GM23248 (cell line): ENCODE measurements around the gene SIPA1L3. TPM values are rescaled to one million over a fixed set of nuclear protein-coding genes. Genes with fewer than 3 reads are reported as not detected.

ENCODE experiments used
- DNase-seq: peaks from one replicate; pipeline ENCODE4 v3.0.0-alpha.2; 2015
- H2AFZ ChIP-seq: fragments of 200-600 bp; sonication (generic); 2 replicates; pipeline ENCODE4 v1.6.1; 2016; ENCODE audit warnings: antibody characterized with exemption
- H3F3A ChIP-seq: fragments of 200-600 bp; sonication (generic); 2 replicates; pipeline ENCODE4 v1.6.1; 2016; ENCODE audit warnings: mild to moderate bottlenecking, antibody characterized with exemption, mixed run types; ENCODE audit not compliant: insufficient read depth
- H3K27ac ChIP-seq: fragments of 200-600 bp; sonication (generic); 2 replicates; pipeline ENCODE4 v1.5.1; 2016; ENCODE audit warnings: mild to moderate bottlenecking
- H3K27me3 ChIP-seq: fragments of 200-600 bp; sonication (generic); replicated peaks from 2 replicates; pipeline ENCODE4 v1.6.1; 2016; ENCODE audit warnings: mild to moderate bottlenecking; ENCODE audit not compliant: insufficient read depth
- H3K36me3 ChIP-seq: fragments of 200-600 bp; sonication (generic); 2 replicates; pipeline ENCODE4 v1.6.1; 2016; ENCODE audit warnings: low read depth, mild to moderate bottlenecking
- H3K4me1 ChIP-seq: fragments of 200-600 bp; sonication (generic); 2 replicates; pipeline ENCODE4 v1.6.1; 2016; ENCODE audit warnings: mild to moderate bottlenecking; ENCODE audit not compliant: insufficient read depth
- H3K4me2 ChIP-seq: fragments of 200-600 bp; sonication (generic); one replicate; pipeline ENCODE4 v1.6.1; 2016; ENCODE audit warnings: mild to moderate bottlenecking; ENCODE audit not compliant: unreplicated experiment
- H3K4me3 ChIP-seq: fragments of 200-600 bp; sonication (generic); 2 replicates; pipeline ENCODE4 v1.5.1; 2016; ENCODE audit warnings: mild to moderate bottlenecking
- H3K79me2 ChIP-seq: fragments of 200-600 bp; sonication (generic); 2 replicates; pipeline ENCODE4 v1.6.1; 2016; ENCODE audit warnings: mild to moderate bottlenecking; ENCODE audit not compliant: insufficient read depth
- H3K9ac ChIP-seq: fragments of 200-600 bp; sonication (generic); 2 replicates; pipeline ENCODE4 v1.6.1; 2016; ENCODE audit warnings: mild to moderate bottlenecking
- H3K9me2 ChIP-seq: fragments of 200-600 bp; sonication (generic); 2 replicates; pipeline ENCODE4 v1.6.1; 2016; ENCODE audit warnings: mixed run types, mild to moderate bottlenecking, moderate library complexity; ENCODE audit not compliant: insufficient read depth
- H3K9me3 ChIP-seq: fragments of 200-600 bp; sonication (generic); one replicate; pipeline ENCODE4 v1.6.1; 2017; ENCODE audit warnings: low read depth
- H4K20me1 ChIP-seq: fragments of 200-600 bp; sonication (generic); 2 replicates; pipeline ENCODE4 v1.6.0; 2016; ENCODE audit not compliant: insufficient read depth
- EZH2 ChIP-seq: fragments of 200-600 bp; sonication (generic); IDR thresholded peaks from 2 replicates; pipeline ENCODE4 v1.6.1; 2018; ENCODE audit warnings: antibody characterized with exemption, mild to moderate bottlenecking; ENCODE audit not compliant: insufficient read depth, poor library complexity, severe bottlenecking
- EZH2phosphoT487 ChIP-seq: fragments of 200-600 bp; sonication (generic); IDR thresholded peaks from 2 replicates; pipeline ENCODE4 v1.6.1; 2018; ENCODE audit warnings: antibody characterized with exemption, moderate library complexity, mild to moderate bottlenecking, low read depth; ENCODE audit not compliant: insufficient read depth
- WGBS, 2 experiments: methylation state at CpG; one replicate each; pipeline ENCODE4 v1.1.6; 2015 to 2017; ENCODE audit warnings: low lambda C conversion rate in 2 of 2, low coverage in 1 of 2; ENCODE audit errors: missing lambda C conversion rate in 2 of 2; 5-methylcytosine and 5-hydroxymethylcytosine counted together
- in situ Hi-C: fragments of 300-500 bp; cut with MboI; formaldehyde crosslinking; loops from 2 replicates; pipeline ENCODE4 v1.15.0; 2020
- polyA plus RNA-seq: library from polyadenylated mRNA; unstranded; fragments of >200 nt; fragmentation: Nextera tagmentation; extraction: Ambion mirVana; gene quantifications from 2 replicates; pipeline ENCODE4 v1.2.1, GENCODE V29; 2016
- total RNA-seq: library from RNA; depleted of rRNA; stranded (reverse); fragments of >200 nt; shearing (Covaris generic); gene quantifications from 2 replicates; pipeline ENCODE4 v1.2.3, GENCODE V29; 2014

Gene SIPA1L3
- total and polyA plus RNA-seq, 2 experiments from 2014 or later, result 3.7 to 12.1 TPM

DNA sequence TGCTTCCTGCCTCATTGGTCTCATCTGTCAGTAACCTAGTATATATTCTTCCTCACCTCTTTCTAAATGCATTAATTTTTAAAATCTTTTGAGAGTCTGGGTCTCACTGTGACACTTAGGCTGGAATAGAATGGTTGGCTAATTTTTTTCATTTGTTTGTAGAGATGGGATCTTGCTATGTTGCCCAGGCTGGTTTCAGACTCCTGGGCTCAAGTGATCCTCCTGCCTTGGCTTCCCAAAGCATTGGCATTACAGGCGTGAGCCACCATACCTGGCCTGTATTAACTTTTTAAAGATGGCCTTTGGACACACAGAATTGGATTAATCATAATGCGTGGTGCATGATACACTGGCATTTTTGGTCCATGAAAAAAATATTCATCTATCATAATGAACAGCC lies 29.9 kb downstream of the SIPA1L3 start:
- H3K79me2 ChIP-seq, result peaks cover 99% of the 10 kb centered on the region
- TF ChIP-seq EZH2phosphoT487 (no peak), EZH2 (no peak)

DNA sequence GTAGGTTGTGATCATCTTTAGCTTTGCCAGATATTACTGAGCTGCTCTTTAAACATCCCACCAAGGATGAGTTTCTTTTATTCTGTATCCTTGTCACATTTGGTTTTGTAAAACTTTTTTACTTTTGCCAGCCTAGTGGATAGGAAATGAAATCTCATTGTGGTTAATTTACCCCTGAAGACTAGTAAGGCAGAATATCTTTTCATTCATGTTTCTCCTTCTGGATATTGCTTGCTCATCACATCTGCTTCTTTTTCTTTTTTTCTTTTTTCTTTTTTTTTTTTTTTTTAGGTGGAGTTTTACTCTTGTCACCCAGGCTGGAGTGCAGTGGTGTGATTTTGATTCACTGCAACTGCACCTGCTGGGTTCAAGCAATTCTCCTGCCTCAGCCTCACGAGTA lies 31.3 kb downstream of the SIPA1L3 start:
- H3K27me3 ChIP-seq, result no peaks in the 10 kb centered on the region
- H4K20me1 ChIP-seq, result no peaks in the 10 kb centered on the region
- H3K36me3 ChIP-seq, result no peaks in the 10 kb centered on the region; the same call in 1 of the 2 replicates
- H3K27ac ChIP-seq, result no peak overlapping the region
- no peak overlapping the region for H3K4me2 ChIP-seq
- H3K4me3 ChIP-seq, result no peak overlapping the region
- WGBS, 2 experiments, result 91 to 97% methylated on average over 1 of the region's 1 CpG
- no peaks in the 10 kb centered on the region for H3K4me1 ChIP-seq
- no peaks in the 10 kb centered on the region for H3K9me3 ChIP-seq
- no peaks in the 10 kb centered on the region for H3F3A ChIP-seq
- DNase-seq, result no peak
- no peak overlapping the region for H2AFZ ChIP-seq
- in situ Hi-C loops, result no loop called here
- H3K9me2 ChIP-seq, result no peaks in the 10 kb centered on the region
- no peak overlapping the region for H3K9ac ChIP-seq
- TF ChIP-seq EZH2, result no peak
- peaks cover 97% of the 10 kb centered on the region for H3K79me2 ChIP-seq

More for the DNA sequence above, 29.9 kb downstream of the SIPA1L3 start:
- H3K9me3 ChIP-seq, result no peaks in the 10 kb centered on the region
- no peak overlapping the region for H3K4me2 ChIP-seq
- H4K20me1 ChIP-seq, result no peaks in the 10 kb centered on the region
- WGBS, 2 experiments, result 98 to 100% methylated on average over 2 of the region's 2 CpGs
- no peaks in the 10 kb centered on the region; the same call in 1 of the 2 replicates for H3K36me3 ChIP-seq
- H3K27ac ChIP-seq, result no peak overlapping the region
- no peak for DNase-seq
- no peak overlapping the region for H3K9ac ChIP-seq
- H3K27me3 ChIP-seq, result no peaks in the 10 kb centered on the region
- in situ Hi-C loops, result no loop called here
- no peaks in the 10 kb centered on the region for H3K9me2 ChIP-seq
- no peak overlapping the region for H3K4me3 ChIP-seq
- H3F3A ChIP-seq, result no peaks in the 10 kb centered on the region
- no peak overlapping the region for H2AFZ ChIP-seq
- H3K4me1 ChIP-seq, result peaks cover 8% of the 10 kb centered on the region

DNA sequence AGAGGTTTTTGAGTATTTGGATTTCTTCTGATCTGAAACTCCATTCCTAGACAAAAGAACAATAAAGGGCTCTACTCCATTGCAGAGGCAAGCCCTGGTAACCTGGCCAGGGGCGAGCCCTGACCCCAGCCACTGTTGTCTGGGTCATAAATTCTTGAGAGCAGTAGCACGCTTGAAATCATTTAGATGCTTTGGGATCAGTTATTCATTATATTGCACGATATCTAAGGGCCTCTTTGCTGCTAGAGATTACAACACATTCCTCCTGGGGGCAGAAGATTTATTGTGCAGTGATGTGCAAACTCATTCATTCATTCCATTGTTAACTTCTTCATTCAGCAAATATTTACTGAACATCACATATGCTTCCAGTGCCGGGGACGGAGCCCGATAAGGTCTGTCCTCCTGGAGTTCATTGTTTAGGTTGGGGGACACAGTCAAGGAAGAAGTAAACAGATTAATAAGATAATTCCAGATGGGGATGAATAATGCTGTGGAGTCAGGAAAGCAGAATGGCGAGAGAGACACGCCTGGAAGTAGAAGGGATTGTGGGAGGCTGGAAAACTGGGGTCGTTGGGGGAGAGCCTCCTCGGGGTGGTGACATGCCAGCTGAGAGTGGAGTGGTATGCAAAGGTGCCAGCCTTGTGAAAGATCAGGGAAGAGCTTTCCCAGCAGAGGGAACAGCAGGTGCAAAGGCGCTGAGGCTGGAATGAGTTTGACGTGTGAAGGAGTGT lies 34.9 kb downstream of the SIPA1L3 start:
- Histone ChIP-seq H4K20me1 (no peaks in the 10 kb centered on the region), H3K9ac (no peak overlapping the region), H3K4me1 (no peaks in the 10 kb centered on the region), H3K9me3 (no peaks in the 10 kb centered on the region), H3K36me3 (no peaks in the 10 kb centered on the region; the same call in 1 of the 2 replicates), H2AFZ (no peak overlapping the region), H3K79me2 (peaks cover 97% of the 10 kb centered on the region), H3F3A (no peaks in the 10 kb centered on the region), H3K9me2 (no peaks in the 10 kb centered on the region), H3K27ac (no peak overlapping the region), H3K4me3 (no peak overlapping the region), H3K27me3 (no peaks in the 10 kb centered on the region), H3K4me2 (no peak overlapping the region)
- in situ Hi-C loops, result no loop called here
- DNase-seq, result no peak
- WGBS, 2 experiments, result 83 to 84% methylated on average over 12 of the region's 12 CpGs
- TF ChIP-seq EZH2phosphoT487 (no peak), EZH2 (no peak)

- H3K36me3 ChIP-seq, result no peaks in the 10 kb centered on the region; the same call in 1 of the 2 replicates
- WGBS, 2 experiments, result 93 to 94% methylated on average over 3 to 6 of the region's 6 CpGs
- TF ChIP-seq EZH2, result no peak
- TF ChIP-seq EZH2phosphoT487, result no peak
- H3K9me2 ChIP-seq, result no peaks in the 10 kb centered on the region
- no peaks in the 10 kb centered on the region for H3K4me1 ChIP-seq
- peaks cover 95% of the 10 kb centered on the region for H3K79me2 ChIP-seq
- no peak overlapping the region for H3K4me3 ChIP-seq
- no peaks in the 10 kb centered on the region for H3K27me3 ChIP-seq
- no peak overlapping the region for H3K9ac ChIP-seq
- H3K27ac ChIP-seq, result no peak overlapping the region
- no peaks in the 10 kb centered on the region for H4K20me1 ChIP-seq
- DNase-seq, result no peak
- H3K4me2 ChIP-seq, result no peak overlapping the region
- H3F3A ChIP-seq, result no peaks in the 10 kb centered on the region
- no peaks in the 10 kb centered on the region for H3K9me3 ChIP-seq
- H2AFZ ChIP-seq, result no peak overlapping the region
- in situ Hi-C loops, result no loop called here
Observed at GRCh38 chr19:37942516-37942902, 35.5 kb downstream of the SIPA1L3 start.
